ENCODE measurements around the gene CTBP1. TPM values are rescaled to one million over a fixed set of nuclear protein-coding genes. Genes with fewer than 3 reads are reported as not detected.
A peak's percentile ranks its signal among the peaks of the same experiment; 100 is the strongest.
"Not testable (repeated sequence)": the region's sequence is repeated elsewhere in the genome, so short reads cannot be mapped to it uniquely, and the experiment has no call there.

The CTBP1 gene
- total and polyA plus RNA-seq, 9 of the 15 experiments (the other 6 are each of a cell fraction or from before 2014, with no cell fraction given), result 14.5 to 162 (median 68.2) TPM

DNA sequence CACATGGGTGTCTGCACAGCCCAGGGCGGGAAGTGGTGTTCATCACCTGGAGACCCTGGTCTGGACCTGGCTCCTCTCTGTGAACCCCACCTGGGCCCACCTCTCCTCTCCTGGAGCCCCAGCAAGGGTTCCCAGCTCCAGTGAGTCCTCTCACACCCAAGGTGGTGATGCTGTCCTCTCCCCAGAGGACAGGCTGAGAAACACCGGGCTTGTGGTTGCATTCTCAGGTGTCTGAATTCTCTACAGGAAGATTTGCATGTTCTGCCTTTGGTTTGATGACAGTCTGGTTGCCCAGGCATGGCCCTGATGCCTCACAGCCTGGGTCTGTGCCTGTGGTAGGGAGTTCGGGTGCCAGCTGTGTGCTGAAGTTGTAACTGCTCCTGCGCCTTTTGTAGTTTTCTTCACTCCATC lies 44.6 kb upstream of the CTBP1 start:
- H3K9me3 ChIP-seq (replicated peaks; ENCODE audit: control insufficient read depth, insufficient read depth, low read depth, low read length), result no peaks in the 10 kb centered on the region
- no peaks in the 10 kb centered on the region for H3K9me1 ChIP-seq (ENCODE audit: control insufficient read depth, insufficient read depth, low read length)
- H3K27ac ChIP-seq (ENCODE audit: extremely low read depth, low read depth, low read length), result no peak overlapping the region
- peak overlapping the region in 1 of 2 experiments; percentile 42; a peak in 1 of 4 replicates for H3K9ac ChIP-seq (ENCODE audit: insufficient read depth in 1 of 2, low read depth in 2 of 2, low read length in 2 of 2)
- DNase-seq (ENCODE audit: extremely low read depth in 1 of 4, low spot score in 3 of 4), result no peak
- peaks cover 37% of the 10 kb centered on the region for H4K20me1 ChIP-seq (replicated peaks; ENCODE audit: control insufficient read depth, insufficient read depth, low read length)
- WGBS (ENCODE audit: insufficient coverage, low coverage, missing lambda C conversion rate), result 96% methylated on average over 4 of the region's 4 CpGs
- FAIRE-seq, result no peak
- BruUV-seq (replicated peaks), result no TSS peak
- CTCF ChIA-PET (ENCODE audit: low intra/inter-chr PET ratio), result no interaction called here
- intact Hi-C loops (cut with micrococcal nuclease), result no loop called here
- peaks cover 11 to 40% of the 10 kb centered on the region in 2 experiments; a peak in 4 of 5 replicates for H3K4me1 ChIP-seq (replicated peaks in 1 of 2; ENCODE audit: control insufficient read depth in 2 of 2, insufficient read depth in 2 of 2, low read length in 2 of 2)
- no peak overlapping the region for H3K4me2 ChIP-seq (ENCODE audit: insufficient read depth, low read length)
- POLR2A ChIA-PET, result interaction anchor here (1.3 to 1.5 kb wide), 3 partner anchors 11 to 116 kb away, joined by 3 to 7 read pairs (median 5); no protein-coding TSS in a partner anchor
- ATAC-seq, result no peak
- TF ChIP-seq, protein P1, sequence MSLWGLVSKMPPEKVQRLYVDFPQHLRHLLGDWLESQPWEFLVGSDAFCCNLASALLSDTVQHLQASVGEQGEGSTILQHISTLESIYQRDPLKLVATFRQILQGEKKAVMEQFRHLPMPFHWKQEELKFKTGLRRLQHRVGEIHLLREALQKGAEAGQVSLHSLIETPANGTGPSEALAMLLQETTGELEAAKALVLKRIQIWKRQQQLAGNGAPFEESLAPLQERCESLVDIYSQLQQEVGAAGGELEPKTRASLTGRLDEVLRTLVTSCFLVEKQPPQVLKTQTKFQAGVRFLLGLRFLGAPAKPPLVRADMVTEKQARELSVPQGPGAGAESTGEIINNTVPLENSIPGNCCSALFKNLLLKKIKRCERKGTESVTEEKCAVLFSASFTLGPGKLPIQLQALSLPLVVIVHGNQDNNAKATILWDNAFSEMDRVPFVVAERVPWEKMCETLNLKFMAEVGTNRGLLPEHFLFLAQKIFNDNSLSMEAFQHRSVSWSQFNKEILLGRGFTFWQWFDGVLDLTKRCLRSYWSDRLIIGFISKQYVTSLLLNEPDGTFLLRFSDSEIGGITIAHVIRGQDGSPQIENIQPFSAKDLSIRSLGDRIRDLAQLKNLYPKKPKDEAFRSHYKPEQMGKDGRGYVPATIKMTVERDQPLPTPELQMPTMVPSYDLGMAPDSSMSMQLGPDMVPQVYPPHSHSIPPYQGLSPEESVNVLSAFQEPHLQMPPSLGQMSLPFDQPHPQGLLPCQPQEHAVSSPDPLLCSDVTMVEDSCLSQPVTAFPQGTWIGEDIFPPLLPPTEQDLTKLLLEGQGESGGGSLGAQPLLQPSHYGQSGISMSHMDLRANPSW (CRISPR knock-in tag; IDR thresholded peaks at IDR 0.05), result no peak
- no peak for TF ChIP-seq XRCC3 (IDR thresholded peaks at IDR 0.05)
- peaks cover 62% of the 10 kb centered on the region; the same call in 2 of the 3 replicates for H3K36me3 ChIP-seq (ENCODE audit: control insufficient read depth, insufficient read depth, low read length)
- no peaks in the 10 kb centered on the region for H3K27me3 ChIP-seq (ENCODE audit: control insufficient read depth in 2 of 2, insufficient read depth in 2 of 2, low read length in 2 of 2)
- H3K79me2 ChIP-seq (ENCODE audit: control insufficient read depth, insufficient read depth, low read length), result peaks cover 88% of the 10 kb centered on the region
- no peak overlapping the region for H3K4me3 ChIP-seq
- in situ Hi-C loops (cut with MboI), result no loop called here
- no peak overlapping the region for H2AFZ ChIP-seq (ENCODE audit: low read depth, low read length)

DNA sequence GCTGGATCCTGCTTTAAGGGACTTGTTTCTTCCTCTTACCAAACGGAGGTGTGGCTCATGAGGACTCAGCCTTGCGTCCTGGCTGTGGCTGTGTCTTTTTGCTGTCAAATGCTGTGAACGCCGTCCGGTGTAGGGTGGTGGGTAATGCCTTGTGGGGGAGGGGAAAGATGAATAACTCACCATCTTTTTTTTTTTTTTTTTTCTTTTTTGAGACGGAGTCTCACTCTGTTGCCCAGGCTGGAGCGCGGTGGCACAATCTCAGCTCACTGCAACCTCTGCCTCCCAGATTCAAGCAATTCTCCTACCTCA lies 43.7 kb upstream of the CTBP1 start:
- H2AFZ ChIP-seq (ENCODE audit: low read depth, low read length); H3K27me3 ChIP-seq (ENCODE audit: control insufficient read depth in 2 of 2, insufficient read depth in 2 of 2, low read length in 2 of 2); H3K4me3 ChIP-seq; intact Hi-C loops (cut with micrococcal nuclease); H3K9me3 ChIP-seq (replicated peaks; ENCODE audit: control insufficient read depth, insufficient read depth, low read depth, low read length); H3K9me1 ChIP-seq (ENCODE audit: control insufficient read depth, insufficient read depth, low read length); H3K27ac ChIP-seq (ENCODE audit: extremely low read depth, low read depth, low read length); in situ Hi-C loops (cut with MboI); BruUV-seq (replicated peaks); H3K4me2 ChIP-seq (ENCODE audit: insufficient read depth, low read length); FAIRE-seq; CTCF ChIA-PET (ENCODE audit: low intra/inter-chr PET ratio); DNase-seq (ENCODE audit: extremely low read depth in 1 of 4, low spot score in 3 of 4); ATAC-seq: not testable (repeated sequence)
- Histone ChIP-seq H3K79me2 (ENCODE audit: control insufficient read depth, insufficient read depth, low read length) (peaks cover 79% of the 10 kb centered on the region), H3K4me1 (replicated peaks in 1 of 2; ENCODE audit: control insufficient read depth in 2 of 2, insufficient read depth in 2 of 2, low read length in 2 of 2) (peaks cover 11 to 40% of the 10 kb centered on the region in 2 experiments; a peak in 4 of 5 replicates), H3K9ac (ENCODE audit: insufficient read depth in 1 of 2, low read depth in 2 of 2, low read length in 2 of 2) (peak overlapping the region in 1 of 2 experiments; percentile 60; a peak in 2 of 4 replicates), H3K36me3 (ENCODE audit: control insufficient read depth, insufficient read depth, low read length) (peaks cover 54% of the 10 kb centered on the region; the same call in 2 of the 3 replicates), H4K20me1 (replicated peaks; ENCODE audit: control insufficient read depth, insufficient read depth, low read length) (peaks cover 37% of the 10 kb centered on the region)
- POLR2A ChIA-PET, result interaction anchor here (1.3 kb wide), 1 partner anchor 117 kb away, joined by 5 read pairs; no protein-coding TSS in a partner anchor
- WGBS (ENCODE audit: insufficient coverage, low coverage, missing lambda C conversion rate), result 82% methylated on average over 4 of the region's 8 CpGs

All from K562 (cell line).